HL-60 (cell line): ENCODE data around the gene DMBT1.
A peak's percentile ranks its signal among the peaks of the same experiment; 100 is the strongest.

ENCODE experiments used
- DNase-seq, 2 experiments: peaks; one replicate each; pipeline ENCODE4 v3.0.0-alpha.2; 2010 to 2020; ENCODE audit warnings: low read depth in 1 of 2, low spot score in 1 of 2
- H3K27ac ChIP-seq: fragments of 250-450 bp; sonication (Bioruptor Pico); replicated peaks from 2 replicates; pipeline ENCODE4 v1.5.1; 2020; ENCODE audit warnings: mild to moderate bottlenecking, moderate library complexity
- H3K27me3 ChIP-seq: fragments of 250-450 bp; sonication (Bioruptor Pico); 2 replicates; pipeline ENCODE4 v1.5.1; 2021; ENCODE audit warnings: mild to moderate bottlenecking, moderate library complexity; ENCODE audit not compliant: insufficient read depth, poor library complexity, severe bottlenecking
- H3K4me3 ChIP-seq: replicated peaks from 2 replicates; pipeline ENCODE4 v1.5.1; 2011; ENCODE audit warnings: mild to moderate bottlenecking, control low read depth, low read length; ENCODE audit not compliant: insufficient read depth
- CTCF ChIP-seq: IDR thresholded peaks from one replicate; pipeline ENCODE4 v1.5.1; 2011; ENCODE audit warnings: low read length, control low read depth, inconsistent platforms; ENCODE audit not compliant: insufficient read depth
- GABPA ChIP-seq: IDR thresholded peaks from 2 replicates; pipeline ENCODE4 v1.6.1; 2012; ENCODE audit warnings: low read depth
- POLR2AphosphoS5 ChIP-seq: IDR thresholded peaks from 2 replicates; pipeline ENCODE4 v1.6.1; 2012; ENCODE audit warnings: low read depth
- REST ChIP-seq: IDR thresholded peaks from 2 replicates; pipeline ENCODE4 v1.6.1; 2012; ENCODE audit warnings: low read depth; ENCODE audit not compliant: insufficient replicate concordance
- SPI1 ChIP-seq: IDR thresholded peaks from 2 replicates; pipeline ENCODE4 v1.6.1; 2012; ENCODE audit warnings: low read depth, mild to moderate bottlenecking, borderline replicate concordance

The DMBT1 gene

GRCh38 chr10:122561212-122561611 is 658 bp downstream of the DMBT1 start:
- DNase-seq, result no peak
- H3K27me3 ChIP-seq, result peaks cover 14% of the 10 kb centered on the region
- H3K27ac ChIP-seq, result no peak overlapping the region
- no peak overlapping the region for H3K4me3 ChIP-seq
- TF ChIP-seq SPI1, result no peak
- no peak for TF ChIP-seq REST
- TF ChIP-seq GABPA, result no peak
- TF ChIP-seq CTCF, result no peak
- no peak for TF ChIP-seq POLR2AphosphoS5

GRCh38 chr10:122561792-122562191 is 1.2 kb downstream of the DMBT1 start:
- TF ChIP-seq POLR2AphosphoS5 (no peak), CTCF (no peak), SPI1 (no peak), GABPA (no peak), REST (no peak)
- no peak for DNase-seq

GRCh38 chr10:122564980-122565379 is 4.4 kb downstream of the DMBT1 start:
- DNase-seq, result no peak
- no peak overlapping the region for H3K27ac ChIP-seq
- H3K27me3 ChIP-seq, result peaks cover 11% of the 10 kb centered on the region
- H3K4me3 ChIP-seq, result no peak overlapping the region
- TF ChIP-seq SPI1, result no peak

More at GRCh38 chr10:122561792-122562191, 1.2 kb downstream of the DMBT1 start:
- peaks cover 14% of the 10 kb centered on the region for H3K27me3 ChIP-seq
- no peak overlapping the region for H3K27ac ChIP-seq
- no peak overlapping the region for H3K4me3 ChIP-seq

GRCh38 chr10:122565766-122566206 is 5.2 kb downstream of the DMBT1 start:
- Histone ChIP-seq H3K27ac (no peak overlapping the region), H3K4me3 (no peak overlapping the region), H3K27me3 (peaks cover 8% of the 10 kb centered on the region)
- peak; percentile 67 for TF ChIP-seq CTCF
- TF ChIP-seq POLR2AphosphoS5, result no peak
- DNase-seq, result peak; percentile 13 to 63
